HepG2 (cell line): ENCODE measurements around the gene SDC1. TPM values are rescaled to one million over a fixed set of nuclear protein-coding genes. Genes with fewer than 3 reads are reported as not detected.

ENCODE experiments used
- CEBPB ChIP-seq: IDR thresholded peaks from 2 replicates; pipeline ENCODE4 v1.6.1; 2011; ENCODE audit warnings: low read depth, low read length, improper control_type of control experiment, borderline replicate concordance
- ETS1 ChIP-seq: sonication (generic); formaldehyde crosslinking; IDR thresholded peaks from 2 replicates; pipeline ENCODE4 v1.4.0; 2020; ENCODE audit warnings: missing genetic modification reagents
- KDM6A ChIP-seq: IDR thresholded peaks from 2 replicates; pipeline ENCODE4 v1.6.1; 2016; ENCODE audit warnings: low read depth
- MIXL1 ChIP-seq: IDR thresholded peaks from 2 replicates; pipeline ENCODE4 v1.6.1; 2016
- RARA ChIP-seq: IDR thresholded peaks from 2 replicates; pipeline ENCODE4 v1.6.1; 2016; ENCODE audit warnings: missing genetic modification reagents, missing compliant biosample characterization
- TGIF2 ChIP-seq: IDR thresholded peaks from 2 replicates; pipeline ENCODE4 v1.6.1; 2016; ENCODE audit warnings: control low read depth, missing compliant biosample characterization
- TIGD3 ChIP-seq: sonication (generic); formaldehyde crosslinking; IDR thresholded peaks from 2 replicates; pipeline ENCODE4 v1.5.1; 2020; ENCODE audit warnings: mild to moderate bottlenecking, missing genetic modification reagents, borderline replicate concordance
- ZNF678 ChIP-seq: sonication (generic); formaldehyde crosslinking; IDR thresholded peaks from 2 replicates; pipeline ENCODE4 v1.4.0; 2020; ENCODE audit warnings: mild to moderate bottlenecking, missing genetic modification reagents
- polyA plus RNA-seq, 8 experiments: library from polyadenylated mRNA; depleted of rRNA in 3 of 8; stranded (reverse) in 7 of 8; unstranded in 1 of 8; fragments of >200 nt; fragmentation: Illumina TruSeq in 4 of 8; extraction: Trizol in 4 of 8; gene quantifications; 2 replicates each; pipeline versions ENCODE4 v1.2.1 to v1.2.3, GENCODE V29; 2011 to 2016; ENCODE audit warnings: low read depth in 4 of 8, missing spikeins in 1 of 8, mixed read lengths in 1 of 8; ENCODE audit not compliant: insufficient read depth in 1 of 8
- total RNA-seq, 5 experiments: library from RNA; depleted of rRNA; stranded (reverse); fragments of >200 nt; fragmentation: Illumina TruSeq; extraction: Trizol; gene quantifications; 2 replicates each; pipeline ENCODE4 v1.2.3, GENCODE V29; 2016; ENCODE audit warnings: low read depth in 1 of 5
- TF ChIP-seq, protein P1 (sequence below): sonication (generic); formaldehyde crosslinking; IDR thresholded peaks from 2 replicates; pipeline ENCODE4 v1.8.0; 2022; ENCODE audit warnings: missing genetic modification reagents, mild to moderate bottlenecking, moderate library complexity, borderline replicate concordance
- TF ChIP-seq, protein P2 (sequence below): sonication (generic); formaldehyde crosslinking; IDR thresholded peaks from 2 replicates; pipeline ENCODE4 v1.9.0; 2021; ENCODE audit warnings: missing genetic modification reagents, mild to moderate bottlenecking, borderline replicate concordance

Gene SDC1
- total and polyA plus RNA-seq, 2 of the 13 experiments (the other 11 are each of a cell fraction or from before 2014, with no cell fraction given) = 108 to 119 TPM

- TF ChIP-seq TIGD3 (CRISPR knock-in tag) = no peak
- TF ChIP-seq ZNF678 = no peak
- no peak for TF ChIP-seq ETS1 (CRISPR knock-in tag)
- no peak for TF ChIP-seq TGIF2 (CRISPR knock-in tag)
- TF ChIP-seq, protein P1, sequence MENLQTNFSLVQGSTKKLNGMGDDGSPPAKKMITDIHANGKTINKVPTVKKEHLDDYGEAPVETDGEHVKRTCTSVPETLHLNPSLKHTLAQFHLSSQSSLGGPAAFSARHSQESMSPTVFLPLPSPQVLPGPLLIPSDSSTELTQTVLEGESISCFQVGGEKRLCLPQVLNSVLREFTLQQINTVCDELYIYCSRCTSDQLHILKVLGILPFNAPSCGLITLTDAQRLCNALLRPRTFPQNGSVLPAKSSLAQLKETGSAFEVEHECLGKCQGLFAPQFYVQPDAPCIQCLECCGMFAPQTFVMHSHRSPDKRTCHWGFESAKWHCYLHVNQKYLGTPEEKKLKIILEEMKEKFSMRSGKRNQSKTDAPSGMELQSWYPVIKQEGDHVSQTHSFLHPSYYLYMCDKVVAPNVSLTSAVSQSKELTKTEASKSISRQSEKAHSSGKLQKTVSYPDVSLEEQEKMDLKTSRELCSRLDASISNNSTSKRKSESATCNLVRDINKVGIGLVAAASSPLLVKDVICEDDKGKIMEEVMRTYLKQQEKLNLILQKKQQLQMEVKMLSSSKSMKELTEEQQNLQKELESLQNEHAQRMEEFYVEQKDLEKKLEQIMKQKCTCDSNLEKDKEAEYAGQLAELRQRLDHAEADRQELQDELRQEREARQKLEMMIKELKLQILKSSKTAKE = no peak
- no peak for TF ChIP-seq CEBPB
- TF ChIP-seq, protein P2, sequence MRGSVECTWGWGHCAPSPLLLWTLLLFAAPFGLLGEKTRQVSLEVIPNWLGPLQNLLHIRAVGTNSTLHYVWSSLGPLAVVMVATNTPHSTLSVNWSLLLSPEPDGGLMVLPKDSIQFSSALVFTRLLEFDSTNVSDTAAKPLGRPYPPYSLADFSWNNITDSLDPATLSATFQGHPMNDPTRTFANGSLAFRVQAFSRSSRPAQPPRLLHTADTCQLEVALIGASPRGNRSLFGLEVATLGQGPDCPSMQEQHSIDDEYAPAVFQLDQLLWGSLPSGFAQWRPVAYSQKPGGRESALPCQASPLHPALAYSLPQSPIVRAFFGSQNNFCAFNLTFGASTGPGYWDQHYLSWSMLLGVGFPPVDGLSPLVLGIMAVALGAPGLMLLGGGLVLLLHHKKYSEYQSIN (CRISPR knock-in tag) = no peak
- TF ChIP-seq KDM6A (CRISPR knock-in tag) = 0 out of 2 replicates have a peak, but pooled peaks have one; percentile 19
- 0 out of 2 replicates have a peak, but pooled peaks have one; percentile 20 for TF ChIP-seq RARA (CRISPR knock-in tag)
- TF ChIP-seq MIXL1 = no peak
Measured at GRCh38 chr2:20171445-20171977, 53.4 kb downstream of the SDC1 start (continued).
